PC-9 (cell line): ENCODE data around the gene PLCB3. TPM values are rescaled to one million over a fixed set of nuclear protein-coding genes. Genes with fewer than 3 reads are reported as not detected.

ENCODE experiments used
- BruUV-seq: library from RNA; stranded (reverse); fragments of 400-500 nt; replicated peaks from 2 replicates; lab custom pipeline; 2021; lab: Mats Ljungman, UMichigan
- CTCF ChIA-PET: fragments of 300-600 bp; sonication (Branson Sonifier 250); formaldehyde crosslinking; loops from one replicate; lab custom pipeline; 2022; ENCODE audit warnings: antibody characterized with exemption; lab: Charles Lee
- POLR2A ChIA-PET: fragments of 300-600 bp; sonication (Branson Sonifier 250); formaldehyde crosslinking; loops from one replicate; lab custom pipeline; 2022; ENCODE audit warnings: antibody characterized with exemption; ENCODE audit not compliant: unreplicated experiment; lab: Charles Lee
- DNase-seq, 2 experiments: peaks; one replicate each; pipeline versions ENCODE4 v3.0.0 to v3.0.0-alpha.2; 2015 to 2022; ENCODE audit warnings: mixed read lengths in 1 of 2
- H2AFZ ChIP-seq: fragments of 200-600 bp; sonication (generic); 2 replicates; pipeline ENCODE4 v1.8.1; 2017; ENCODE audit warnings: antibody characterized with exemption
- H3F3A ChIP-seq: fragments of 200-600 bp; sonication (generic); 2 replicates; pipeline ENCODE4 v1.8.1; 2017; ENCODE audit warnings: antibody characterized with exemption, mild to moderate bottlenecking, low read depth; ENCODE audit not compliant: insufficient read depth
- H3K27ac ChIP-seq: fragments of 200-600 bp; sonication (generic); 2 replicates; pipeline ENCODE4 v1.6.1; 2016; ENCODE audit warnings: mixed run types
- H3K27me3 ChIP-seq: fragments of 200-600 bp; sonication (generic); 2 replicates; pipeline ENCODE4 v1.6.1; 2016; ENCODE audit warnings: low read depth, mixed run types; ENCODE audit not compliant: insufficient read depth
- H3K36me3 ChIP-seq: fragments of 200-600 bp; sonication (generic); 2 replicates; pipeline ENCODE4 v1.6.1; 2016; ENCODE audit warnings: low read depth, mixed run types
- H3K4me1 ChIP-seq: fragments of 200-600 bp; sonication (generic); replicated peaks from 2 replicates; pipeline ENCODE4 v1.6.1; 2016; ENCODE audit warnings: mixed run types; ENCODE audit not compliant: insufficient read depth
- H3K4me2 ChIP-seq: fragments of 200-600 bp; sonication (generic); 2 replicates; pipeline ENCODE4 v1.6.1; 2017; ENCODE audit warnings: mixed run types
- H3K4me3 ChIP-seq: fragments of 200-600 bp; sonication (generic); 2 replicates; pipeline ENCODE4 v1.6.1; 2016; ENCODE audit warnings: mixed run types
- H3K79me2 ChIP-seq: fragments of 200-600 bp; sonication (generic); 2 replicates; pipeline ENCODE4 v1.6.1; 2017; ENCODE audit warnings: low read depth, mixed run types
- H3K9me2 ChIP-seq: fragments of 200-600 bp; sonication (generic); 2 replicates; pipeline ENCODE4 v1.8.1; 2017; ENCODE audit warnings: mild to moderate bottlenecking; ENCODE audit not compliant: insufficient read depth
- H3K9me3 ChIP-seq: fragments of 200-600 bp; sonication (generic); 2 replicates; pipeline ENCODE4 v1.8.1; 2016; ENCODE audit warnings: low read depth; ENCODE audit not compliant: insufficient read depth
- H4K20me1 ChIP-seq: fragments of 200-600 bp; sonication (generic); 2 replicates; pipeline ENCODE4 v1.8.1; 2017; ENCODE audit not compliant: insufficient read depth
- EZH2 ChIP-seq: fragments of 200-600 bp; sonication (generic); IDR thresholded peaks from 2 replicates; pipeline ENCODE4 v1.8.0; 2017; ENCODE audit warnings: antibody characterized with exemption, low read depth
- intact Hi-C: fragments of 100-400 bp; cut with micrococcal nuclease; formaldehyde crosslinking; loops from one replicate; pipeline ENCODE4 v1.10.0; 2022; ENCODE audit not compliant: unreplicated experiment
- total RNA-seq: library from RNA; stranded (reverse); gene quantifications from 2 replicates; pipeline ENCODE4 v1.2.3, GENCODE V29; 2021
- TF ChIP-seq, protein P1 (sequence below): fragments of 200-600 bp; sonication (generic); conservative IDR thresholded peaks from 2 replicates; pipeline ENCODE4 v1.6.1; 2017; ENCODE audit warnings: mixed run types, antibody characterized with exemption, mild to moderate bottlenecking, moderate library complexity

Gene PLCB3
- total RNA-seq, 1 experiment from 2014 or later, result 79.6 TPM

DNA sequence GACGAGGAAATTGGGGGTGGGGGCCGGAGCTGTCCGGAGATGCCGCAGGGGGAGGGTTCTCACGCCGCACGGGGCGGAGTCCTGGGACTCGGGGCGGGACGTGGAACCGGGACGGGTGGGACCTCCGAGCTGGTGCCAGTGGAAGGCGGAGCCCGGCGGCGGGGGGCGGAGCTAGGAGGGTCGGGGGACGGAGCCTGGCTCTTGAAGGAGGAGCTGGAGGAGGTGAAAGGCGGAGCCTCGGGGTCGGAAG lies 10.2 kb upstream of the PLCB3 start:
- intact Hi-C loops, result loop anchor here (1.0 to 2.0 kb wide), 3 partner anchors 29 to 76 kb away; partner anchors contain the start of genes ESRRA and TRMT112
- Histone ChIP-seq H3K4me3 (peak overlapping the region; percentile 90), H3K79me2 (peaks cover 45% of the 10 kb centered on the region), H3K9me2 (no peaks in the 10 kb centered on the region), H3K4me1 (peaks cover 43% of the 10 kb centered on the region), H3K36me3 (peaks cover 10% of the 10 kb centered on the region), H3K27ac (peak overlapping the region; percentile 97), H3K4me2 (peak overlapping the region; percentile 95), H4K20me1 (0 out of 2 replicates have a peak, but pooled peaks cover 6% of the 10 kb centered on the region), H3K27me3 (no peaks in the 10 kb centered on the region), H3F3A (peaks cover 64% of the 10 kb centered on the region), H2AFZ (peak overlapping the region; percentile 69), H3K9me3 (no peaks in the 10 kb centered on the region)
- peak; percentile 92 to 100 for DNase-seq
- ChIA-PET CTCF (interaction anchor here (0.6 to 1.5 kb wide), 4 partner anchors 31 to 615 kb away, joined by 3 to 11 read pairs (median 6); no protein-coding TSS in a partner anchor), POLR2A (interaction anchor here (0.6 to 1.0 kb wide), 9 partner anchors 8 to 1617 kb away, joined by 3 to 17 read pairs (median 3); partner anchors contain the start of gene PRDX5)
- no TSS peak for BruUV-seq
- TF ChIP-seq, protein P1, sequence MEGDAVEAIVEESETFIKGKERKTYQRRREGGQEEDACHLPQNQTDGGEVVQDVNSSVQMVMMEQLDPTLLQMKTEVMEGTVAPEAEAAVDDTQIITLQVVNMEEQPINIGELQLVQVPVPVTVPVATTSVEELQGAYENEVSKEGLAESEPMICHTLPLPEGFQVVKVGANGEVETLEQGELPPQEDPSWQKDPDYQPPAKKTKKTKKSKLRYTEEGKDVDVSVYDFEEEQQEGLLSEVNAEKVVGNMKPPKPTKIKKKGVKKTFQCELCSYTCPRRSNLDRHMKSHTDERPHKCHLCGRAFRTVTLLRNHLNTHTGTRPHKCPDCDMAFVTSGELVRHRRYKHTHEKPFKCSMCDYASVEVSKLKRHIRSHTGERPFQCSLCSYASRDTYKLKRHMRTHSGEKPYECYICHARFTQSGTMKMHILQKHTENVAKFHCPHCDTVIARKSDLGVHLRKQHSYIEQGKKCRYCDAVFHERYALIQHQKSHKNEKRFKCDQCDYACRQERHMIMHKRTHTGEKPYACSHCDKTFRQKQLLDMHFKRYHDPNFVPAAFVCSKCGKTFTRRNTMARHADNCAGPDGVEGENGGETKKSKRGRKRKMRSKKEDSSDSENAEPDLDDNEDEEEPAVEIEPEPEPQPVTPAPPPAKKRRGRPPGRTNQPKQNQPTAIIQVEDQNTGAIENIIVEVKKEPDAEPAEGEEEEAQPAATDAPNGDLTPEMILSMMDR, result no peak
- no peak for TF ChIP-seq EZH2

- Histone ChIP-seq H3K4me1 (peaks cover 43% of the 10 kb centered on the region), H3K4me3 (peak overlapping the region; percentile 90), H3K36me3 (peaks cover 10% of the 10 kb centered on the region), H3F3A (peaks cover 64% of the 10 kb centered on the region), H2AFZ (0 out of 2 replicates have a peak overlapping the region, but pooled peaks have one; percentile 30), H3K27me3 (no peaks in the 10 kb centered on the region), H3K9me3 (no peaks in the 10 kb centered on the region), H4K20me1 (0 out of 2 replicates have a peak, but pooled peaks cover 5% of the 10 kb centered on the region), H3K4me2 (peak overlapping the region; percentile 72), H3K79me2 (peaks cover 45% of the 10 kb centered on the region), H3K27ac (peak overlapping the region; percentile 36), H3K9me2 (no peaks in the 10 kb centered on the region)
- no TSS peak for BruUV-seq
- intact Hi-C loops, result loop anchor here (1.0 to 2.0 kb wide), 3 partner anchors 29 to 75 kb away; partner anchors contain the start of genes ESRRA and TRMT112
- CTCF ChIA-PET, result interaction anchor here (0.6 to 1.5 kb wide), 4 partner anchors 30 to 614 kb away, joined by 3 to 11 read pairs (median 6); no protein-coding TSS in a partner anchor
- POLR2A ChIA-PET, result interaction anchor here (0.6 to 1.0 kb wide), 10 partner anchors 9 to 1618 kb away, joined by 3 to 17 read pairs (median 4); partner anchors contain the start of gene PRDX5
- no peak for TF ChIP-seq EZH2
- TF ChIP-seq, protein P1, result no peak; the same call in 1 of the 2 replicates
- DNase-seq, result peak; percentile 67 to 76
Observed at GRCh38 chr11:64241491-64242374, 9.6 kb upstream of the PLCB3 start.

DNA sequence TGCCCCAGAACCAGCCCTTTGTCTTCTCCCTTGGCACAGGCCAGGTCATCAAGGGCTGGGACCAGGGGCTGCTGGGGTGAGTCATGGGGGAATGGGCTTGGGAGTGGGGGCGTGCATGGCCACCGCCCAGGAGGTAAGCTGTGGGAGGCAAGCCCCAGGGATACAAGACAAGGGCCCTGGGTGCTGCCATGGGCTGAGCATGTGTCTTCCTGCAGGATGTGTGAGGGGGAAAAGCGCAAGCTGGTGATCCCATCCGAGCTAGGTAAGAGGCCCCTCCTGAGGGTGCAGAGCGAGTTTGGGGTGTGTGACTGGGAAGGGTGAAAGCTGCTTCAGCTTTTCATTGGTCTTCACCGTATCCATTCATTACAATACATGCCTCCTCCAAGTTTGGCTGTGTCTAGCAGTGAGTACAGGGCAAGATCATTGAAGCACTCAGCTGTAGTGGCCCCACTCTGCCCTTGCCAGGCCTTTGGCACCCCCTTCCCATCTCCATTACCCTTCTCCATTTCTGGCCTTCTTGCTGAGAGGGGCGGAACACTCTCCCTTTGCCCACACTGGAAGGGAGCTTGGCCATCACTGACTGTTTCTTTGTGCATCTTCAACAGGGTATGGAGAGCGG lies 8.0 kb upstream of the PLCB3 start:
- no peak overlapping the region for H2AFZ ChIP-seq
- ChIA-PET POLR2A (no interaction called here), CTCF (no interaction called here)
- H3K36me3 ChIP-seq, result peaks cover 10% of the 10 kb centered on the region; the same call in 1 of the 2 replicates
- H3K79me2 ChIP-seq, result peaks cover 45% of the 10 kb centered on the region
- H3K4me3 ChIP-seq, result no peak overlapping the region
- H3K9me3 ChIP-seq, result no peaks in the 10 kb centered on the region
- no peaks in the 10 kb centered on the region for H3K9me2 ChIP-seq
- peak overlapping the region; percentile 72 for H3K4me2 ChIP-seq
- no peak for TF ChIP-seq EZH2
- DNase-seq, result no peak
- H3K4me1 ChIP-seq, result peaks cover 44% of the 10 kb centered on the region
- no peaks in the 10 kb centered on the region for H3K27me3 ChIP-seq
- H4K20me1 ChIP-seq, result 0 out of 2 replicates have a peak, but pooled peaks cover 5% of the 10 kb centered on the region
- no peak overlapping the region for H3K27ac ChIP-seq
- BruUV-seq, result TSS peak; percentile 3
- intact Hi-C loops, result no loop called here
- H3F3A ChIP-seq, result peaks cover 71% of the 10 kb centered on the region
